ENCODE measurements around the gene SHOC2.

SHOC2 gene

GRCh38 chr10:110919349-110919931 is at the start of gene SHOC2:
Gene SHOC2, plus strand, starts transcription at chr10:110919604. Its CDS starts 44,755 bp downstream, at chr10:110964359.
- no peak for DNase-seq

DNA sequence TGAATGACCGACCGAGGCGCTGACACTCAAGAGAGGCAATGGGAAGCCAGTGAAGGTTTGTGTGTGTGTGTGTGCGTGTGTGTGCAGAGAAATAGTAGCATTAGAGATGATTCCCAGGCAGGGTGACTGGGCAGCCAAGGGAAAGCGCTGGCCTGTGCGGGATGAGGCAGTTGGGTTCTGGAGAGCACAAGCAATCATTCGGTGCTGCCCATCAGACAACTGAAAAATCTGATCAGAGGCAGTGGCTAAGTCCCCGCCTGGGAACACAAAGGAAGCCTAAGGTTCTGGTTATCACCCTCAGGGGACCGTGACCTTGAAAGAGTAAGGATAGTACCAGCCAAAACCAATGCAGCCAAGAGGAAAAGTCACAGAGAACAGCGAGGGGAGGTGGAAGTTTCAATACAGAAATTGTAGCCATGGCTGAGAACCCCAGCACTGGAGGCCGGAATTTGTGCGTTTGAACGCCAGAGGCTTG is 48.5 kb upstream of the SHOC2 start:
- DNase-seq: no peak

- DNase-seq: peak; percentile 86
Observed at GRCh38 chr10:110871298-110872084, 47.9 kb upstream of the SHOC2 start, which contains the start of gene PDCD4. Gene PDCD4, plus strand, starts transcription at chr10:110871928. Its CDS starts 4,100 bp downstream, at chr10:110876028.

GRCh38 chr10:110872145-110872983 is 47.0 kb upstream of the SHOC2 start:
- DNase-seq: peak; percentile 1

DNA sequence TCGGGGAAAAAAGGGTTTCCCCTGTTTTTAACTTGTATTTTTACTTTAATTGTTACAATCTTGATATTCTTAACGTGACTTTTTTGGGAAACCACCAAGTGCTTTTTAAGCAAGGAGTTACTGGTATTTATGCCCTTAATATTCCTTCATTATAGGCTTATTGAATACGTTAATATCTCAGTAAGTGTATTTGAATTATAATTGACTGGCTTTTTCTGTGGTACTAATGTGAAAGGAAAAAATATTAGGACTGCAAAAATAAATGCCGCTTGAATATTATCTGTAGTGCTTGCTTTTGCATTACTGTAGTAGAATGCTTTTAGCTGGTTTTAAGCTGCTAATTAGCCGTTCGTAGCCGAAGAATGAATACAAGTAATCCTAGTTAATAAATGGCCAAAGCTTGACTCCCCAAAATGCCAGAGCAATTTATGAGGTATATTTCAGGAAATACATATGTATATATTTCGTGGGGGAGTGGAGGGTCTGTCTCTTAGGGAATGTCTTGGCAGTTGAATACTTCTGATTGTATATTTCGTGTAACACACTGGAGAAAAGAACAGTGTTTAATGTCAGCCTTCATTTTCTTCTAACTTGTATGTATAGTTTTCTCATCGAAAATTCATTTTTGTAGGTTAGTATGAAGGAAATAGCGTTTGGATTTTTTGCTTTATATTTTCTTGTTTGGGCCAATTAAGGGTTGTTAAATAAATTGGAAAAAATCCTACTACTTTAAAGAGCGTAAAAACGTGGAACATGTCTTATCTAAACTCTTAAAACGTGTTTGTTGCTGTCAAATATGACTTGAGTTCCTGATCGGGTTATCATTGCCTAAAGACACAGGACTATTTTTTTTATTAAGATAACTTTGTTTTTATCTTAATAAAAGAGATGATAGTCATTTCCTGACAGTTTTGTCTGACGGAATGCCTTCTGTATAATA is 46.1 kb upstream of the SHOC2 start:
- no peak for DNase-seq

GRCh38 chr10:110873951-110874350 is 45.5 kb upstream of the SHOC2 start:
- DNase-seq: no peak

- no peak for DNase-seq
Observed at GRCh38 chr10:110876000-110876399, 43.4 kb upstream of the SHOC2 start.

GRCh38 chr10:110876788-110877187 is 42.6 kb upstream of the SHOC2 start:
- no peak for DNase-seq

GRCh38 chr10:110880012-110880411 is 39.4 kb upstream of the SHOC2 start:
- no peak for DNase-seq

DNA sequence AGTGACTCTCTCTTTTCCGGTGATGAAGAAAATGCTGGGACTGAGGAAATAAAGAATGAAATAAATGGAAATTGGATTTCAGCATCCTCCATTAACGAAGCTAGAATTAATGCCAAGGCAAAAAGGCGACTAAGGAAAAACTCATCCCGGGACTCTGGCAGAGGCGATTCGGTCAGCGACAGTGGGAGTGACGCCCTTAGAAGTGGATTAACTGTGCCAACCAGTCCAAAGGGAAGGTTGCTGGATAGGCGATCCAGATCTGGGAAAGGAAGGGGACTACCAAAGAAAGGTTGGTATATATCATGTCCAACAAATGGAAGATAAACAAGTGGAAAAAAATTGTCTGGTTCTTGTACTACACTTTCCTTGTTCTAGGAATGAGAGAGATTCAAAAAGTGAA is 38.2 kb upstream of the SHOC2 start:
- no peak for DNase-seq

- DNase-seq: no peak
Observed at GRCh38 chr10:110881905-110882304, 37.5 kb upstream of the SHOC2 start.

GRCh38 chr10:110883924-110884323 is 35.5 kb upstream of the SHOC2 start:
- DNase-seq: no peak

- DNase-seq: no peak
Observed at GRCh38 chr10:110885932-110886674, 33.3 kb upstream of the SHOC2 start.

GRCh38 chr10:110887560-110887959 is 31.8 kb upstream of the SHOC2 start:
- no peak for DNase-seq

- DNase-seq: no peak
Observed at GRCh38 chr10:110892602-110893288, 26.7 kb upstream of the SHOC2 start.

DNA sequence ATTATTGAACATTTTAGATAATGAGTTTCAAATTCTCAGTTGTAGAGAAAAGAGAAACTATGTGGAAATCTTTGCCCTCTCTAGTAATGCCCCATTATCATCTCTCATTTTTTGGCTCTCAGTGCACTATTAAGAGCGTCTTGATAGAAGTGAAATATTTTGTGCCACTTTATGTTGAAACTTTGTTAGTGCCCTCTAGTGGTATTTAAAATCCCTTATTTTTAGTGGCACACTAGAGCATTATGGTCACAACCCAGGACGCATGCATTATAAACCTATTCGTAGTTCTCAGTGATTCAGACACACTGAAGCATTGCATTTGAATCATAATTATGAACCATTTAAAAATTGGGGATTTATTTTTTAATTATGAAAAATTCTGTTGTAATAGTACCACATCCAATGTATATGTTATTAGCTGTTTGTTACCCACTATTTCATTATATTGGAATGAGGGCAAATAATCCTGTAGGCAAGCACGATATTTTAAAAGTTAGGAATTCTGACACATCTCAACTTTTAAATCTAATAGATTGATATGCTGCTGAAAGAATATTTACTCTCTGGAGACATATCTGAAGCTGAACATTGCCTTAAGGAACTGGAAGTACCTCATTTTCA is 25.7 kb upstream of the SHOC2 start:
- peak; percentile 0 for DNase-seq

- no peak for DNase-seq
Observed at GRCh38 chr10:110897184-110897583, 22.2 kb upstream of the SHOC2 start.

DNA sequence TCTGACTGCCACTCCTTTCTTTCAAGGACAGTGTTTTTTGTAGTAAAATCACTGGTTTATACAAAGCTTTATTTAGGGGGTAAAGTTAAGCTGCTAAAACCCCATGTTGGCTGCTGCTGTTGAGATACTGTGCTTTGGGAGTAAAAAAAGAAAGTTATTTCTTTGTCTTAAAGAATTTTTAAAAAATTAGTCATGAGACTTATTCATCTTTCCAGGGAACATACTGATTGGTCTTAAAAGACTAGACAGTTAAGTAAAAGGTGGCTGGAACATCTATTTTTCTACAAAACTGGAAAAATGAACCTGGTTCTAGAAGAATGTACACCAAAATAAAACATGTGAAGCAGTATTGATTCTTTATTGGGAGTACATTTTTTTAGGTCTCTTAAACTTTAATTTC is 21.0 kb upstream of the SHOC2 start:
- DNase-seq: no peak

GRCh38 chr10:110900983-110901382 is 18.4 kb upstream of the SHOC2 start:
- no peak for DNase-seq
